ENCODE measurements around the gene MAP1B. TPM values are rescaled to one million over a fixed set of nuclear protein-coding genes. Genes with fewer than 3 reads are reported as not detected.

The MAP1B gene
- total RNA-seq, 1 experiment from 2014 or later: 135 TPM

- Histone ChIP-seq H3K9me3 (ENCODE audit: low read depth, low read length, poor library complexity, severe bottlenecking) (no peaks in the 10 kb centered on the region), H3K27me3 (replicated peaks; ENCODE audit: insufficient read depth, low read depth, low read length, poor library complexity) (no peaks in the 10 kb centered on the region), H3K4me3 (ENCODE audit: low read depth, low read length, poor library complexity, severe bottlenecking) (no peak overlapping the region), H3K36me3 (ENCODE audit: insufficient read depth, low read length, poor library complexity, severe bottlenecking) (no peaks in the 10 kb centered on the region), H3K27ac (ENCODE audit: low read depth, low read length, poor library complexity, severe bottlenecking) (peak overlapping the region; percentile 60), H3K4me1 (ENCODE audit: insufficient read depth, low read length, poor library complexity, severe bottlenecking) (peaks cover 49% of the 10 kb centered on the region)
- POLR2A ChIA-PET (ENCODE audit: low non-redundant PET): no interaction called here
- CTCF ChIA-PET: no interaction called here
- BruUV-seq (replicated peaks): no TSS peak
- intact Hi-C loops (cut with micrococcal nuclease; ENCODE audit: unreplicated experiment): no loop called here
- TF ChIP-seq CTCF (conservative IDR thresholded peaks at IDR 0.05; ENCODE audit: low read depth, low read length): no peak
- TF ChIP-seq EZH2 (IDR thresholded peaks at IDR 0.05; ENCODE audit: borderline replicate concordance, low read depth, low read length, poor library complexity, severe bottlenecking): no peak
- peak; percentile 27 for DNase-seq (ENCODE audit: low spot score)
Observed at GRCh38 chr5:72145348-72145747, 38.1 kb downstream of the MAP1B start.

GRCh38 chr5:72146056-72146455 lies 38.8 kb downstream of the MAP1B start:
- Histone ChIP-seq H3K9me3 (ENCODE audit: low read depth, low read length, poor library complexity, severe bottlenecking) (no peaks in the 10 kb centered on the region), H3K4me1 (ENCODE audit: insufficient read depth, low read length, poor library complexity, severe bottlenecking) (peaks cover 53% of the 10 kb centered on the region), H3K4me3 (ENCODE audit: low read depth, low read length, poor library complexity, severe bottlenecking) (no peak overlapping the region), H3K27me3 (replicated peaks; ENCODE audit: insufficient read depth, low read depth, low read length, poor library complexity) (no peaks in the 10 kb centered on the region), H3K27ac (ENCODE audit: low read depth, low read length, poor library complexity, severe bottlenecking) (no peak overlapping the region), H3K36me3 (ENCODE audit: insufficient read depth, low read length, poor library complexity, severe bottlenecking) (no peaks in the 10 kb centered on the region)
- no peak for TF ChIP-seq EZH2 (IDR thresholded peaks at IDR 0.05; ENCODE audit: borderline replicate concordance, low read depth, low read length, poor library complexity, severe bottlenecking)
- no peak for TF ChIP-seq CTCF (conservative IDR thresholded peaks at IDR 0.05; ENCODE audit: low read depth, low read length)
- BruUV-seq (replicated peaks): no TSS peak
- POLR2A ChIA-PET (ENCODE audit: low non-redundant PET): no interaction called here
- CTCF ChIA-PET: no interaction called here
- intact Hi-C loops (cut with micrococcal nuclease; ENCODE audit: unreplicated experiment): no loop called here
- DNase-seq (ENCODE audit: low spot score): no peak

DNA sequence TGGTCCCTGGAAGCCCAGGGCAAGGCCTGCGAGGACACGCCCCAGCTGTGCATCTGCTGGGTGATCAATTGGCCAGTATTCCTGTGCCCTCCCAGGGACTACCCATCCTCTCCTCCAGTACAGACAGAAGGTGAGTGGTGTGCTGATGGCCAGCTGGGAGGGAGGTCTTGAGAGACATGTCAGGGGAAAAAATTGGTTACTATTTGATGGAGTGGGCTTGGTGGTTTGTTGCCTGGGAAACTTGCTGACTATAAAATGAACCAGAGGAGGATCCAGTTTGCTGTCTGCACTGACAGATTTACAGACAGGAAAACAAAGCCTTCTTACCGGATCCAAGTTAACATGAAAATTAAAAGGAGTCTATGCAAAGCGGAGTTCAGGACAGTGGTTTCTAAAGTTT lies 40.3 kb downstream of the MAP1B start:
- intact Hi-C loops (cut with micrococcal nuclease; ENCODE audit: unreplicated experiment): no loop called here
- peaks cover 46% of the 10 kb centered on the region for H3K4me1 ChIP-seq (ENCODE audit: insufficient read depth, low read length, poor library complexity, severe bottlenecking)
- TF ChIP-seq CTCF (conservative IDR thresholded peaks at IDR 0.05; ENCODE audit: low read depth, low read length) (no peak), EZH2 (IDR thresholded peaks at IDR 0.05; ENCODE audit: borderline replicate concordance, low read depth, low read length, poor library complexity, severe bottlenecking) (no peak)
- BruUV-seq (replicated peaks): no TSS peak
- no peaks in the 10 kb centered on the region for H3K9me3 ChIP-seq (ENCODE audit: low read depth, low read length, poor library complexity, severe bottlenecking)
- H3K4me3 ChIP-seq (ENCODE audit: low read depth, low read length, poor library complexity, severe bottlenecking): no peak overlapping the region
- no peaks in the 10 kb centered on the region for H3K36me3 ChIP-seq (ENCODE audit: insufficient read depth, low read length, poor library complexity, severe bottlenecking)
- ChIA-PET POLR2A (ENCODE audit: low non-redundant PET) (no interaction called here), CTCF (no interaction called here)
- no peaks in the 10 kb centered on the region for H3K27me3 ChIP-seq (replicated peaks; ENCODE audit: insufficient read depth, low read depth, low read length, poor library complexity)
- DNase-seq (ENCODE audit: low spot score): no peak
- H3K27ac ChIP-seq (ENCODE audit: low read depth, low read length, poor library complexity, severe bottlenecking): no peak overlapping the region
